GM23338 (cell line): ENCODE data around the gene AASDH. TPM values are rescaled to one million over a fixed set of nuclear protein-coding genes. Genes with fewer than 3 reads are reported as not detected.

ENCODE experiments used
- ATAC-seq: fragments of 200-7000 bp; cut with Tn5 transposase; 3 replicates; pipeline ENCODE4 v1.9.1; 2020
- DNase-seq: peaks from one replicate; pipeline ENCODE4 v3.0.0-alpha.2; 2015; ENCODE audit warnings: low spot score
- H2AFZ ChIP-seq: fragments of 200-600 bp; sonication (generic); 2 replicates; pipeline ENCODE4 v1.8.0; 2016; ENCODE audit warnings: antibody characterized with exemption, mild to moderate bottlenecking, moderate library complexity
- H3F3A ChIP-seq: fragments of 200-600 bp; sonication (generic); replicated peaks from 2 replicates; pipeline ENCODE4 v1.8.0; 2017; ENCODE audit warnings: antibody characterized with exemption, mixed run types, low read depth
- H3K27ac ChIP-seq: fragments of 200-600 bp; sonication (generic); 2 replicates; pipeline ENCODE4 v1.6.1; 2016; ENCODE audit warnings: low read depth
- H3K27me3 ChIP-seq: fragments of 200-600 bp; sonication (generic); 2 replicates; pipeline ENCODE4 v1.8.0; 2016; ENCODE audit warnings: mild to moderate bottlenecking, mixed run types, moderate library complexity; ENCODE audit not compliant: insufficient read depth
- H3K36me3 ChIP-seq: fragments of 200-600 bp; sonication (generic); 2 replicates; pipeline ENCODE4 v1.8.0; 2016; ENCODE audit warnings: mild to moderate bottlenecking; ENCODE audit not compliant: insufficient read depth
- H3K4me1 ChIP-seq: fragments of 200-600 bp; sonication (generic); 2 replicates; pipeline ENCODE4 v1.8.0; 2016; ENCODE audit warnings: mild to moderate bottlenecking, moderate library complexity; ENCODE audit not compliant: insufficient read depth
- H3K4me2 ChIP-seq: fragments of 200-600 bp; sonication (generic); 2 replicates; pipeline ENCODE4 v1.7.1; 2017; ENCODE audit warnings: mixed run types
- H3K4me3 ChIP-seq: fragments of 200-600 bp; sonication (generic); 2 replicates; pipeline ENCODE4 v1.6.1; 2016; ENCODE audit warnings: mixed run types
- H3K79me2 ChIP-seq: fragments of 200-600 bp; sonication (generic); replicated peaks from 2 replicates; pipeline ENCODE4 v1.8.0; 2017; ENCODE audit warnings: mild to moderate bottlenecking; ENCODE audit not compliant: insufficient read depth
- H3K9me2 ChIP-seq: fragments of 200-600 bp; sonication (generic); 2 replicates; pipeline ENCODE4 v1.8.0; 2017; ENCODE audit not compliant: insufficient read depth
- H4K20me1 ChIP-seq: fragments of 200-600 bp; sonication (generic); replicated peaks from 2 replicates; pipeline ENCODE4 v1.8.0; 2017; ENCODE audit warnings: mild to moderate bottlenecking; ENCODE audit not compliant: insufficient read depth
- H3K27ac Mint-ChIP-seq: 2 replicates; pipeline ENCODE4 v1.8.0; 2020; ENCODE audit warnings: inconsistent platforms, mild to moderate bottlenecking, moderate library complexity, mixed read lengths
- H3K27me3 Mint-ChIP-seq: 3 replicates; pipeline ENCODE4 v1.8.0; 2022; ENCODE audit warnings: low read depth, mild to moderate bottlenecking, moderate library complexity, mixed read lengths, inconsistent platforms; ENCODE audit not compliant: insufficient read depth, poor library complexity
- H3K36me3 Mint-ChIP-seq: 3 replicates; pipeline ENCODE4 v1.8.0; 2021; ENCODE audit warnings: low read depth, mild to moderate bottlenecking, inconsistent platforms, moderate library complexity, mixed read lengths
- H3K4me1 Mint-ChIP-seq: 3 replicates; pipeline ENCODE4 v1.8.0; 2020; ENCODE audit warnings: mild to moderate bottlenecking, inconsistent platforms, mixed read lengths
- H3K4me3 Mint-ChIP-seq: 3 replicates; pipeline ENCODE4 v1.8.0; 2021; ENCODE audit warnings: moderate library complexity, mild to moderate bottlenecking, inconsistent platforms, mixed read lengths
- H3K9me3 Mint-ChIP-seq: 3 replicates; pipeline ENCODE4 v1.8.0; 2020; ENCODE audit warnings: moderate library complexity, mild to moderate bottlenecking, inconsistent platforms, mixed read lengths
- CREB1 ChIP-seq: fragments of 250-450 bp; sonication (Bioruptor Pico); IDR thresholded peaks from 2 replicates; pipeline ENCODE4 v1.5.0; 2020; ENCODE audit warnings: low read depth, mild to moderate bottlenecking, moderate library complexity
- CTCF ChIP-seq, 2 experiments: fragments of 200-600 bp in 1 of 2; sonication (generic) in 1 of 2; conservative IDR thresholded peaks; 2 replicates each; pipeline versions ENCODE4 v1.5.1 to v1.6.1; 2016 to 2017; ENCODE audit warnings: antibody characterized with exemption in 2 of 2, low read depth in 2 of 2, mild to moderate bottlenecking in 2 of 2, moderate library complexity in 1 of 2
- ETS1 ChIP-seq: IDR thresholded peaks from 2 replicates; pipeline ENCODE4 v1.6.1; 2016; ENCODE audit warnings: antibody characterized with exemption
- EZH2 ChIP-seq: fragments of 200-600 bp; sonication (generic); IDR thresholded peaks from one replicate; pipeline ENCODE4 v1.8.0; 2017; ENCODE audit warnings: antibody characterized with exemption, mild to moderate bottlenecking, low read depth; ENCODE audit not compliant: unreplicated experiment
- EZH2phosphoT487 ChIP-seq: fragments of 200-600 bp; sonication (generic); IDR thresholded peaks from one replicate; pipeline ENCODE4 v1.8.1; 2018; ENCODE audit warnings: antibody characterized with exemption; ENCODE audit not compliant: unreplicated experiment
- JUNB ChIP-seq: IDR thresholded peaks from one replicate; pipeline ENCODE4 v1.6.1; 2016; ENCODE audit warnings: antibody characterized with exemption; ENCODE audit not compliant: unreplicated experiment
- NANOG ChIP-seq: IDR thresholded peaks from 2 replicates; pipeline ENCODE4 v1.6.1; 2016; ENCODE audit warnings: antibody characterized with exemption, borderline replicate concordance
- POLR2AphosphoS5 ChIP-seq: IDR thresholded peaks from 2 replicates; pipeline ENCODE4 v1.6.1; 2016; ENCODE audit warnings: antibody characterized with exemption, low read depth
- REST ChIP-seq: IDR thresholded peaks from one replicate; pipeline ENCODE4 v1.6.1; 2018; ENCODE audit warnings: antibody characterized with exemption; ENCODE audit not compliant: unreplicated experiment
- STAT1 ChIP-seq: IDR thresholded peaks from one replicate; pipeline ENCODE4 v1.6.1; 2016; ENCODE audit warnings: antibody characterized with exemption; ENCODE audit not compliant: unreplicated experiment
- ZNF114 ChIP-seq: fragments of 250-450 bp; sonication (Bioruptor Pico); IDR thresholded peaks from 2 replicates; pipeline ENCODE4 v1.5.0; 2020; ENCODE audit warnings: mild to moderate bottlenecking, moderate library complexity
- ZNF331 ChIP-seq: fragments of 250-450 bp; sonication (Bioruptor Pico); IDR thresholded peaks from 2 replicates; pipeline ENCODE4 v1.5.0; 2020; ENCODE audit warnings: low read depth, mild to moderate bottlenecking, moderate library complexity
- ZNF462 ChIP-seq: fragments of 250-450 bp; sonication (Bioruptor Pico); IDR thresholded peaks from 2 replicates; pipeline ENCODE4 v1.5.0; 2020; ENCODE audit warnings: mild to moderate bottlenecking, moderate library complexity
- polyA plus RNA-seq: library from polyadenylated mRNA; unstranded; fragments of >200 nt; fragmentation: Nextera tagmentation; extraction: Ambion mirVana; gene quantifications from 2 replicates; pipeline ENCODE4 v1.2.1, GENCODE V29; 2016
- total RNA-seq: library from RNA; depleted of rRNA; stranded (reverse); fragments of >200 nt; shearing (Covaris generic); gene quantifications from 2 replicates; pipeline ENCODE4 v1.2.3, GENCODE V29; 2014

AASDH gene
- total and polyA plus RNA-seq, 2 experiments from 2014 or later = 12.2 to 35.6 TPM

- Histone ChIP-seq H3K27ac (no peak overlapping the region), H3K4me1 (no peaks in the 10 kb centered on the region), H3K9me2 (peaks cover 7% of the 10 kb centered on the region), H3K27me3 (no peaks in the 10 kb centered on the region), H3K4me3 (no peak overlapping the region), H3K36me3 (no peaks in the 10 kb centered on the region; the same call in 1 of the 2 replicates), H3K79me2 (no peaks in the 10 kb centered on the region), H3F3A (no peaks in the 10 kb centered on the region), H2AFZ (no peak overlapping the region), H3K4me2 (no peak overlapping the region), H4K20me1 (no peaks in the 10 kb centered on the region)
- no peak for DNase-seq
- Mint-ChIP-seq H3K9me3 (peaks cover 14% of the 10 kb centered on the region; the same call in 2 of the 3 replicates), H3K4me1 (no peaks in the 10 kb centered on the region), H3K4me3 (no peak overlapping the region), H3K27me3 (no peaks in the 10 kb centered on the region), H3K27ac (no peak overlapping the region), H3K36me3 (peaks cover 39% of the 10 kb centered on the region; the same call in 2 of the 3 replicates)
- ATAC-seq = no peak
- TF ChIP-seq NANOG (no peak), EZH2 (no peak), REST (no peak), JUNB (no peak), POLR2AphosphoS5 (no peak), ZNF331 (no peak), CTCF (conservative IDR thresholded peaks at IDR 0.05; ENCODE audit: low read depth in 2 of 2) (no peak), ZNF462 (no peak), EZH2phosphoT487 (no peak), CREB1 (no peak), STAT1 (no peak), ZNF114 (CRISPR knock-in tag) (no peak), ETS1 (no peak)
These were observed 30.6 kb downstream of the AASDH start for GRCh38 chr4:56356650-56357049.
